Fibroblast of pulmonary artery (primary cell): Measurements from ENCODE around the gene SFN.
A peak's percentile ranks its signal among the peaks of the same experiment; 100 is the strongest.

Experiments used
- DNase-seq: peaks from one replicate; pipeline ENCODE4 v3.0.0-alpha.2; 2010; ENCODE audit warnings: low read depth
- H3K4me3 ChIP-seq: replicated peaks from 2 replicates; pipeline ENCODE4 v1.5.1; 2011; ENCODE audit warnings: low read depth, mild to moderate bottlenecking, control low read depth, low read length, moderate library complexity
- CTCF ChIP-seq: IDR thresholded peaks from 2 replicates; pipeline ENCODE4 v1.5.1; 2011; ENCODE audit warnings: mild to moderate bottlenecking, control low read depth, low read length, inconsistent platforms; ENCODE audit errors: missing control alignments

Gene SFN

GRCh38 chr1:26826261-26827105, 36.5 kb upstream of the SFN start, which contains the start of gene ZDHHC18:
TSS of gene ZDHHC18 (plus strand) at chr1:26826688. CDS start at chr1:26826805, 117 bp downstream.
- no peak for TF ChIP-seq CTCF
- H3K4me3 ChIP-seq: peak within 1 kb of the TSS; percentile 67
- DNase-seq: peak; percentile 49

- peak overlapping the region; percentile 67 for H3K4me3 ChIP-seq
- DNase-seq: no peak
- TF ChIP-seq CTCF: no peak
These were observed 35.8 kb upstream of the SFN start for GRCh38 chr1:26827106-26827604.

- DNase-seq: no peak
- TF ChIP-seq CTCF: no peak
- H3K4me3 ChIP-seq: peak overlapping the region; percentile 67
These were observed 35.3 kb upstream of the SFN start for GRCh38 chr1:26827663-26828062.

- no peak for TF ChIP-seq CTCF
- no peak for DNase-seq
- no peak overlapping the region for H3K4me3 ChIP-seq
These were observed 34.4 kb upstream of the SFN start for GRCh38 chr1:26828411-26828991.

- H3K4me3 ChIP-seq: no peak overlapping the region
- no peak for TF ChIP-seq CTCF
- no peak for DNase-seq
These were observed 33.6 kb upstream of the SFN start for GRCh38 chr1:26829184-26829911.

GRCh38 chr1:26831059-26831458, 31.9 kb upstream of the SFN start:
- H3K4me3 ChIP-seq: no peak overlapping the region
- TF ChIP-seq CTCF: no peak
- no peak for DNase-seq
